ENCODE measurements around the gene CD53. TPM values are rescaled to one million over a fixed set of nuclear protein-coding genes. Genes with fewer than 3 reads are reported as not detected.

Gene CD53
- total RNA-seq, 4 donors from 2014 or later: 12.0 to 45.0 (median 22.5) TPM

GRCh38 chr1:110850145-110850544 lies 22.8 kb upstream of the CD53 start:
- no peak overlapping the region for H3K27ac ChIP-seq
- H3K36me3 ChIP-seq: no peaks in the 10 kb centered on the region
- no peaks in the 10 kb centered on the region for H3K4me1 ChIP-seq
- WGBS, 2 donors: 51 to 62% methylated on average over 2 of the region's 2 CpGs
- H3K9me3 ChIP-seq: no peaks in the 10 kb centered on the region
- no peak overlapping the region for H3K4me3 ChIP-seq
- TF ChIP-seq CTCF (IDR thresholded peaks at IDR 0.05) (no peak), EP300 (IDR thresholded peaks at IDR 0.05) (no peak), POLR2A (IDR thresholded peaks at IDR 0.05) (no peak)
- no peaks in the 10 kb centered on the region for H3K27me3 ChIP-seq
- DNase-seq (ENCODE audit: low spot score in 2 of 2): no peak

GRCh38 chr1:110850627-110851026 lies 22.3 kb upstream of the CD53 start:
- Histone ChIP-seq H3K36me3 (no peaks in the 10 kb centered on the region), H3K27ac (no peak overlapping the region), H3K9me3 (no peaks in the 10 kb centered on the region), H3K4me3 (no peak overlapping the region), H3K27me3 (no peaks in the 10 kb centered on the region), H3K4me1 (no peaks in the 10 kb centered on the region)
- WGBS, 2 donors: 66 to 76% methylated on average over 1 of the region's 1 CpG
- no peak for DNase-seq (ENCODE audit: low spot score in 2 of 2)
- TF ChIP-seq EP300 (IDR thresholded peaks at IDR 0.05) (no peak), POLR2A (IDR thresholded peaks at IDR 0.05) (no peak), CTCF (IDR thresholded peaks at IDR 0.05) (no peak)

GRCh38 chr1:110853135-110853534 lies 19.8 kb upstream of the CD53 start:
- Histone ChIP-seq H3K4me3 (no peak overlapping the region), H3K36me3 (no peaks in the 10 kb centered on the region), H3K27me3 (no peaks in the 10 kb centered on the region), H3K27ac (no peak overlapping the region), H3K4me1 (no peaks in the 10 kb centered on the region), H3K9me3 (no peaks in the 10 kb centered on the region)
- DNase-seq (ENCODE audit: low spot score in 2 of 2): no peak
- WGBS, 2 donors: 48 to 81% methylated on average over 3 of the region's 3 CpGs
- no peak for TF ChIP-seq EP300 (IDR thresholded peaks at IDR 0.05)
- TF ChIP-seq POLR2A (IDR thresholded peaks at IDR 0.05): no peak
- TF ChIP-seq CTCF (IDR thresholded peaks at IDR 0.05): no peak

GRCh38 chr1:110856410-110856809 lies 16.5 kb upstream of the CD53 start:
- TF ChIP-seq CTCF (IDR thresholded peaks at IDR 0.05): no peak
- no peak for TF ChIP-seq EP300 (IDR thresholded peaks at IDR 0.05)
- no peak for TF ChIP-seq POLR2A (IDR thresholded peaks at IDR 0.05)
- no peak for DNase-seq (ENCODE audit: low spot score in 2 of 2)
- 73 to 79% methylated on average over 2 of the region's 2 CpGs for WGBS, 2 donors

GRCh38 chr1:110857964-110858948 lies 14.7 kb upstream of the CD53 start:
- no peaks in the 10 kb centered on the region for H3K36me3 ChIP-seq
- H3K4me1 ChIP-seq: no peaks in the 10 kb centered on the region
- DNase-seq (ENCODE audit: low spot score in 2 of 2): no peak
- TF ChIP-seq EP300 (IDR thresholded peaks at IDR 0.05): no peak
- no peak for TF ChIP-seq POLR2A (IDR thresholded peaks at IDR 0.05)
- TF ChIP-seq CTCF (IDR thresholded peaks at IDR 0.05): no peak
- H3K27ac ChIP-seq: no peak overlapping the region
- 58 to 65% methylated on average over 7 of the region's 7 CpGs for WGBS, 2 donors
- H3K27me3 ChIP-seq: no peaks in the 10 kb centered on the region
- peaks cover 0 to 7% (median 0%) of the 10 kb centered on the region in 4 donors for H3K9me3 ChIP-seq
- no peak overlapping the region for H3K4me3 ChIP-seq

More at GRCh38 chr1:110856410-110856809, 16.5 kb upstream of the CD53 start:
- H3K27me3 ChIP-seq: no peaks in the 10 kb centered on the region
- no peak overlapping the region for H3K27ac ChIP-seq
- H3K4me3 ChIP-seq: no peak overlapping the region
- no peaks in the 10 kb centered on the region for H3K36me3 ChIP-seq
- H3K4me1 ChIP-seq: no peaks in the 10 kb centered on the region
- H3K9me3 ChIP-seq: no peaks in the 10 kb centered on the region

All from tibial nerve (tissue), 4 donors.